ENCODE data around the gene ARHGEF19. TPM values are rescaled to one million over a fixed set of nuclear protein-coding genes. Genes with fewer than 3 reads are reported as not detected.

Gene ARHGEF19
- total and polyA plus RNA-seq, 12 donors: 4.8 to 46.2 (median 22.1) TPM

DNA sequence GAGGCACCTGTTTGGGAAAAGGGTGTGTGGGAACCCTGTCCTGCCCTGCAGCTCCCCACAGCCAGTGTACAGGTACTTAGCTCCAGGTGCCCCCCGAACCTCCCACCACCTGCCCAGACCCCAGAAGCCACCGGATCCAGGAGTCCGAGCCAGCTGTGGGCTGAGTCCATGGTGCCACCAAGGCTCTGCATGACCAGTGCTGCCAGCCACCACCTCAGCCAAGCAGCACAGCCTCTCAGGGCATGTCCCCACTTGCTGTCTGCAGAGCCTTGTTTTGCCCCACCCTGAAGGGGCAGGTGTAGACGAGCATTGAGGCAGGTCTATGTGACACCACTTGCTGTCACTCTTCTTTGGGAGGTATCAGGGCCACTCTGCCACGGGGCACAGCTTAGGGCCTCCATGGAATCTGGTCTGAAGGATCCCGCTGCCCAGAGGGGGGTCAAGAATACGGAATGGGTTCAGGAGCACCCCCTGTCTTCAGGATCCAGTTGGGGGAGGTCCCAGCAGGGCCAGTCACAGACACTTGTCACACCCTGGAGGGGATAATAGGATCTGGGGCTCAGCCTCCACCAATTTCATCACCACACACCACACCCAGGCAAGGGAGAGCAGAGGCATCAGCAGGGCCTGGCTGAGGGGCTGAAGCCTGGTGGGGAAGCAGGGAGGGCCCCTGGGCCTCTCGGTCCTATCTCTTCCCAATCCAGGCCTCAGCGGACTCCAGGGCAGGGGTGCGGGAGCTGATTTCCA lies 27.7 kb downstream of the ARHGEF19 start:
- 91 to 94% (median 93%) methylated on average over 3 to 10 of the region's 10 CpGs for WGBS, 4 donors
- no peaks in the 10 kb centered on the region for H3K36me3 ChIP-seq (replicated peaks in 1 of 2)
- no peaks in the 10 kb centered on the region for H3K27me3 ChIP-seq
- no peak overlapping the region for H3K27ac ChIP-seq
- no peak for DNase-seq
- H3K4me3 ChIP-seq: no peak overlapping the region
- intact Hi-C loops (cut with DNase I): loop anchor here in 1 of 2 donors (10.0 kb wide), 1 partner anchor 170 kb away; the partner anchor contains the start of gene HSPB7
- no peak for TF ChIP-seq POLR2A (IDR thresholded peaks at IDR 0.05)
- TF ChIP-seq CTCF (IDR thresholded peaks at IDR 0.05): no peak
- peaks cover 17 to 18% of the 10 kb centered on the region in 2 donors for H3K4me1 ChIP-seq (replicated peaks in 1 of 2)
- no peaks in the 10 kb centered on the region for H3K9me3 ChIP-seq (replicated peaks in 1 of 3)

DNA sequence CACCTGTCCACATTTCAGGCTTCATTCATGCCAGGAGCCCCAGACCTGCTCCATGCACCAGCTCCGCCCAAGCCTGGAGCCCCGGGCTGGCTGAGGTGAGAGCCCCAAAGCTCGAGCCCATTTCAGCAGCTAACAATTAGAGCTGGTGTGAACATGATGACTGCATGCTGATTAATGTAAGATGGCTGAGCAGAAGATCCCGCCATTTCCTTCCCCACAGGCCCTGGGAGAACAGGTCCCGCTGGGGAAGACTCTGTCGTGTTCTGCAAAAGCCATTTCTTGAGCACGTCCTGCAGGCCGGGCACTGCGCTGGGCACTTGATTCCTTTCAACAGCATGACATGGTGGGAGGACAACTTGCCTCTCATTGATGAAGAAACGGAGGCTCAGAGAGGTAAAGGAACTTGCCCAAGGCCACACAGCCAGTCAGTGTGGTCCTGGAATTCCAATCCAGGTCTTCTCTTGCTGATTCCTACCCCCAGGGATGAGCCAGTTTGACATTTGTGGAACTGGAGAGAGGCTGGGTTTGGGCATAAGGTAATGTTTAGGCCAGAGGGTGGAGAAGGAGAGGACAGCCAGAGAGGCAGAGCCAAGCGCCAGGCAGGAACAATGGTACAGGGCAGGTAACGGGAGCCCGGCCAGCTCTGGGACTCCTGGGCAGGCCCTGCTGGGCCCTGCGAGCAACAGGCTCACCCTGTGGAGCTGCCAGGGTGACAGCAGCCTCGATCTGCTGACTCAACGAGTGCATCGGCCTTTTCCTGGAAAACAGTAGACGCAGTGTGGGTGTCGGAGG lies 28.5 kb downstream of the ARHGEF19 start:
- intact Hi-C loops (cut with DNase I): loop anchor here in 1 of 2 donors (10.0 kb wide), 1 partner anchor 169 kb away; the partner anchor contains the start of gene HSPB7
- Histone ChIP-seq H3K27me3 (no peaks in the 10 kb centered on the region), H3K27ac (peak overlapping the region in 1 of 5 donors; percentile 37), H3K9me3 (replicated peaks in 1 of 3) (no peaks in the 10 kb centered on the region), H3K4me3 (no peak overlapping the region), H3K36me3 (replicated peaks in 1 of 2) (no peaks in the 10 kb centered on the region), H3K4me1 (replicated peaks in 1 of 2) (peaks cover 16% of the 10 kb centered on the region in 2 donors)
- TF ChIP-seq CTCF (IDR thresholded peaks at IDR 0.05): no peak
- TF ChIP-seq POLR2A (IDR thresholded peaks at IDR 0.05): no peak
- WGBS, 4 donors: 80 to 90% (median 86%) methylated on average over 14 to 19 of the region's 19 CpGs
- DNase-seq: no peak

DNA sequence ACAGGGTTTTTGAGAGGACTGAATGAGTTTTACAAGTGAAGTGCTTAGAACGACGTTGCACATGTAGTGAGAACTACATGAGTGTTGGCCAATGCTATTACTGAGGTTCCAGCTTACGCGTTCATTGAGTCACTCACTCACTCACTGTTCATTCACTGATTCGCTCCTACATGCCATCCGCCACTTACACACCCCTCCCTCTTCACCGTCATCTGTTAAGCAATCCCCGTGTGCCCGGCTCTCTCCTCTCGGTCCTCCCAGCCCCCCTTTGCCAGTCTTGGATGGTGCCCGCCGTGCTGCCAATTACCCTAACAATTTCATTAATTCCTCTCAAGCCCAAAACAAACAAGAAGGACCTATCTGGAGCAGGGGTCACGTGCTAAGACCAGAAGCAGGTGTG lies 29.3 kb downstream of the ARHGEF19 start:
- no peaks in the 10 kb centered on the region for H3K27me3 ChIP-seq
- H3K36me3 ChIP-seq (replicated peaks in 1 of 2): no peaks in the 10 kb centered on the region
- no peak overlapping the region for H3K4me3 ChIP-seq
- intact Hi-C loops (cut with DNase I): loop anchor here in 1 of 2 donors (10.0 kb wide), 1 partner anchor 168 kb away; the partner anchor contains the start of gene HSPB7
- no peaks in the 10 kb centered on the region for H3K9me3 ChIP-seq (replicated peaks in 1 of 3)
- peaks cover 16% of the 10 kb centered on the region in 2 donors for H3K4me1 ChIP-seq (replicated peaks in 1 of 2)
- DNase-seq: no peak
- H3K27ac ChIP-seq: peak overlapping the region in 1 of 5 donors; percentile 37
- 86 to 93% (median 88%) methylated on average over 13 of the region's 13 CpGs for WGBS, 4 donors
- TF ChIP-seq POLR2A (IDR thresholded peaks at IDR 0.05) (no peak), CTCF (IDR thresholded peaks at IDR 0.05) (no peak)

Measured in adrenal gland (tissue), 12 donors.